B cell (primary cell): ENCODE data around the gene PANK3.
"Not testable (repeated sequence)": the region's sequence is repeated elsewhere in the genome, so short reads cannot be mapped to it uniquely, and the experiment has no call there.

Experiments
- CTCF ChIP-seq: fragments of 200-600 bp; IDR thresholded peaks from one replicate; pipeline ENCODE4 v1.8.0; 2022; ENCODE audit warnings: antibody characterized with exemption, mild to moderate bottlenecking
- EZH2 ChIP-seq: IDR thresholded peaks from 2 replicates; pipeline ENCODE4 v1.6.1; 2012; ENCODE audit warnings: borderline replicate concordance, low read depth, mild to moderate bottlenecking, moderate library complexity, low read length; ENCODE audit not compliant: insufficient read depth, poor library complexity, severe bottlenecking

GRCh38 chr5:168596122-168596521 is 17.0 kb upstream of the PANK3 start:
- not testable (repeated sequence) for TF ChIP-seq CTCF, EZH2
